HG03439 (cell line): Measurements from ENCODE around the gene LRP1-AS.

Experiments used
- ATAC-seq: cut with Tn5 transposase; IDR thresholded peaks from one replicate; pipeline ENCODE4 v1.9.1; 2021; ENCODE audit warnings: mild to moderate bottlenecking, moderate library complexity; ENCODE audit not compliant: unreplicated experiment

The LRP1-AS gene

GRCh38 chr12:57161491-57161890 lies 14.1 kb upstream of the LRP1-AS start:
- no peak for ATAC-seq

- no peak for ATAC-seq
Measured at GRCh38 chr12:57160741-57161140, 13.3 kb upstream of the LRP1-AS start.

- ATAC-seq: no peak
Measured at GRCh38 chr12:57160040-57160439, 12.6 kb upstream of the LRP1-AS start.

GRCh38 chr12:57159311-57159710 lies 11.9 kb upstream of the LRP1-AS start:
- no peak for ATAC-seq

DNA sequence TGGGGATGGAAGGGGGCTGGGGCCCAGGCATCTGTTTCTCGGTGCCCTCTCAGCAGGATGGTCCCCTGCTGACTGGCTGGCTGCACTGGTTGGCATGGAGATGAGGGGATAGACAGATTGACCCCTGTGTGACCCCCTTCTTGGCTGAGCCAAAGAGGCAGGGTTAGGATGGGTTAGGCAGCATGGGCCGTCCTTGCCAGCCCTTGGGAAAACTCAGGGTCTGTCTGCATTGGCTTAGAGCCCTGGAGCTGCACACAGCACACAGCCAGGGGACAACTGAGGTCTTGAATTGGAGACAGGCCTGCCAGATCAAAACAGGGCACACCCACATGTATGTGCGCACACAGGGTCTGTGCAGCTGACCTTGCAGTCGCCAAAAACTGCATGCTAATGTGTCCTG lies 11.2 kb upstream of the LRP1-AS start:
- ATAC-seq: no peak

DNA sequence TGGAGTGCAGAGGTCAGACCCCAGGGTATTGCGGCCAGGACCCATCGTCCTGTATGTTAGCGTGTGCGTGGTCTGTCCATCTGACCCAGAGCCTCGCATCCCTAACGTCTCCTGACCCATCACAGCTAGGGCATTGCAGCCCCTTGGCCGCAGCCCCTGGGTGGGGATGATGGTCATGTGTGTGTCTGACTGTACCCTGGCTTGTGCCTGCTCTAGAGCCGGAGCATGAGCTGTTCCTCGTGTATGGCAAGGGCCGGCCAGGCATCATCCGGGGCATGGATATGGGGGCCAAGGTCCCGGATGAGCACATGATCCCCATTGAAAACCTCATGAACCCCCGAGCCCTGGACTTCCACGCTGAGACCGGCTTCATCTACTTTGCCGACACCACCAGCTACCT lies 10.8 kb upstream of the LRP1-AS start:
- ATAC-seq: no peak

- ATAC-seq: no peak
Measured at GRCh38 chr12:57157588-57158173, 10.3 kb upstream of the LRP1-AS start.

DNA sequence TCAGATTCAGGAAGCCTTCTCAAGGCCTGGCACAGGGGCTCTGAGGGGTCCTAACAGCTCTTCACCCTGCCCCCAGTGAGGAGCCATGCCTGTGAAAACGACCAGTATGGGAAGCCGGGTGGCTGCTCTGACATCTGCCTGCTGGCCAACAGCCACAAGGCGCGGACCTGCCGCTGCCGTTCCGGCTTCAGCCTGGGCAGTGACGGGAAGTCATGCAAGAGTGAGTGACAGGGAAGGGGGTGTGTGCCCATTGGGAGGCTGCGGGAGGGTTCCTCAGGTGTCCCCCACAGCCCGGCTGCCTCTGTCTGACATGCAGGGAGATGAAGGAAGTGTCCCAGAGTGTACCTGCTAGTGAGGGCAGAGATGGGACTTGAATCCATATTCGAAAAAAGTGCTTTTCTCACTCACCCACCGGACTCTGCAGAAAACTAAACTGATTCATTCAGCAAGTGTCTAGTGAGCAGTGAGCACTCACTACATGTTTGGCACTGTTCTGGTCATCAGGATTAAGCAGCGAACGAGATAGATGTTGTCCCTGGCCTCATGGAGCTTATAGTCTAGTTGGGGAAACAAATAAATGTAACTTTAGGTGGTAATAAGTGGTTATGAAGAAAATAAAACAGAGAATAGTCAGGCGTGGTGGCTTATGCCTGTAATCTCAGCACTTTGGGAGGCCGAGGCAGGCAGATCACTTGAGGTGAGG lies 9.4 kb upstream of the LRP1-AS start:
- ATAC-seq: no peak

DNA sequence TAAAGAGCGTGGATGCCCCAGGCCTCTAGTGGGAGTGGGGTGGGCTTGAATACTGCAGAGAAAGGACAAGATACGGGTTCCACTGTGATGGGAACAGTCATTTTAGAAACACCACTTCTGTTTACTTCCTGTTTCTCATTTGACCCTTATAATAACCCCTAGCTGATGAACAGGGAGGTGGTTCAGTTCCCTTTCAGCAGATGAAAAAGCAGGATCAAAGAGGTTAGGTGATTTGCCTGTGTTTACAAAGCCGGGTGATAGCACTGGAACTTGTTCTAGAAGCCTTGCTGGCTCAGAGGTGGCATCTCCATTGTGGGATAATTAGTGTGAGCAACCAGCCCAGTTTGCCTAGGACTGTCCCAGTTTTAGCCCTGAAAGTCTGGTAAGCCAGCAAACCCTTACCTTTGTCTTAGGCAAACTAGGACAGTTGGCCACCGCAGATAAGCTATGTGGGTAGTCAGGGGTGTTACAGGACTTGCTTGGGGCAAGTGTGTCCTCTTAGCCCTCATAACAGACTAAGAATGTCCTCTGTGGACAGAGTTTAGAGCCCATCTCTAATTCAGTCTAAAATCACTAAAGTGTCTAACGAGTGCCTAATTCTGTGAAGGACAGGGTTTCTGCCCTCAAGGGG lies 7.5 kb upstream of the LRP1-AS start:
- no peak for ATAC-seq

DNA sequence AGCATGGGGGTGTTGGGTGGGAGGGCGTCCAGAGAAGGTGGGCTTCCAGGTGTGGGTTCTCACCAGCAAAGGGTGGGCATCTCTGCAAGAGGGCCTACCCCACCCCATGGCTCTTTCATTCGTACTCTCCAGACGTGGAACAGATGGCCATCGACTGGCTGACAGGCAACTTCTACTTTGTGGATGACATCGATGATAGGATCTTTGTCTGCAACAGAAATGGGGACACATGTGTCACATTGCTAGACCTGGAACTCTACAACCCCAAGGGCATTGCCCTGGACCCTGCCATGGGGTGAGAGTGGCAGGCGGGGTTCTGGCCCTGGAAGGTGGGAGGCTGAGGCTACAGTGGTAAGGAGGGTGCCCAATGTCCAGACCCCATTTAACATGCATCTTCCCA lies 6.7 kb upstream of the LRP1-AS start:
- ATAC-seq: no peak

DNA sequence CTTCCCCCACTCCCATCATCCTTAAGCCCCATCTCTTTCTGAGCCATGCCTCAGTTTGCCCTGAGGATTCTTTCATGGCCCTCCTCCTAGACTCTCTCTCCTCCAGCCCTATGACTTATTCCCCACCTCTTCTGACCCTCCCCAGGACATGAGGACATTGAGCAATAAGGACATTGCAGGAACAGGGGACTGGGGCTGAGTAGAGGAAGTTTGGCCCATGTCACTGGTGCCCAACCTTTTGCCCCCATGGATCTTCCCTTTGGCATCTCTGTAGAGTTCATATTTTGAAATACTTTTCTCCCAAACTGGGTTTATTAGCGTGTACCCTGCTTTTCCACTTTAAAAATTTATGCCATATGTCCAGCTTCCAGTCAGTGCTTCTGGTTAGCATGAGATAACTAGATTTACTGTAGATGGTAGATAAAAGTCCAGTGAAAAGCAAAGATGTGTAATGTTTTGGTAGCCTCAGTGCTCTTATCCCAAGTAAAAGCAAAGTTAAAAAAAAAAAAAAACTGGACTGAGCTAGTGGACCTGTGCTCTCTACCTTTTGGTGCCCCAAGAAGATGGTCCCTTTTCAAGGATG lies 6.1 kb upstream of the LRP1-AS start:
- no peak for ATAC-seq

GRCh38 chr12:57152639-57153038 lies 5.2 kb upstream of the LRP1-AS start:
- no peak for ATAC-seq

DNA sequence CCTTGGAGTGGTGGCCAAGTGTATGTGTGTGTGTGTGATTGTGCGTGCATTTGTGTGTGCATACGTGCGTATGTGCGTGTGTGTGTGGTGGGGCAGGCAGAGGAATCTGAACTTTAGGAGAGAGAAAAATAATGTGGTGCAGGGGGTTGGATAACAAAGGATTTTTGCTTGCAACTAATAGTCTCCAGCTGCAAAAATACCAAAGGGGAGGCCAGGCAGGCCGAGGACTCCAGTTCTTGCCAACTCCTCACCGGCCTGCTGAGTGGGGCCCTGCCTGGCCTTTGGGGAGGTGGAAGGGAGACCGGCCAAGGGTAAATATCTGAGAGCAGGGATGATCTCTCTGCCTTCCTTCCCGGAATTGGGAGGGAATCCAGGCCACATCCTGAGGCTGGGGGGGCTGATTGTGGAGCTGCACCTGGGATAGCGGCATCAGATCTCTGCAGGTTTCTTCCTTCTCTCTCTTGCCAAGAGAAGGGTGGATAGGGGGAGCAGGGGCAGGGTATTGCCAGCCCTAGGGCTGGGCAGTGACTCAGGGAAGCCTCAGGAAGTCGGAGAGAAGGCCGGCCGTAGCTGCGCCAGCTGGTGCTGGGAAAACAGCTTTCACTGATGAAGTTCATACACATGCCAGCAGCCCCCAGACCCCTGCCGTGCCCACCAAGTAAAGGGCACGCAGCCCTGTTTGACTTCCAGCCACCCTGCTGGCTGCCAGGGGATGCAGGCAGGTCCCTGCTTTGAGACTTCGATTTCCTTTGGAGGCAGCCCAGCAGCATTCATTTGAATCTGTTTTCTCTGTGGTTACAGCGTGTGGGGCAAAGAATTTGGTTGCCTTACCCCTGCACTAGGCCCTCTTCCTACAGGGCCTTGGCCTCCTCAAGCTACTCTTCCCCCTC lies 4.6 kb upstream of the LRP1-AS start:
- no peak for ATAC-seq

GRCh38 chr12:57150400-57151000 lies 3.1 kb upstream of the LRP1-AS start:
- ATAC-seq: no peak

GRCh38 chr12:57149245-57149900 lies 2.0 kb upstream of the LRP1-AS start:
- no peak for ATAC-seq

- no peak for ATAC-seq
Measured at GRCh38 chr12:57148469-57149244, 1.2 kb upstream of the LRP1-AS start.

- no peak for ATAC-seq
Measured at GRCh38 chr12:57146092-57146491, 1.3 kb downstream of the LRP1-AS start.

GRCh38 chr12:57145460-57146059 lies 1.9 kb downstream of the LRP1-AS start:
- no peak for ATAC-seq

GRCh38 chr12:57143454-57143853 lies 4.0 kb downstream of the LRP1-AS start:
- ATAC-seq: no peak
